ENCODE measurements around the gene GAGE12G. TPM values are rescaled to one million over a fixed set of nuclear protein-coding genes. Genes with fewer than 3 reads are reported as not detected.
"Not testable (repeated sequence)": the region's sequence is repeated elsewhere in the genome, so short reads cannot be mapped to it uniquely, and the experiment has no call there.

GAGE12G gene
- total RNA-seq: not detected

- DNase-seq; H3K36me3 Mint-ChIP-seq; H3K27me3 Mint-ChIP-seq; H3K27ac Mint-ChIP-seq; POLR2A ChIA-PET; H3K4me1 Mint-ChIP-seq (ENCODE audit: low read depth); H3K4me3 Mint-ChIP-seq; CTCF ChIA-PET; H3K9me3 Mint-ChIP-seq; intact Hi-C loops (cut with micrococcal nuclease): not testable (repeated sequence)
Observed at GRCh38 chrX:49570100-49570499, at the start of gene GAGE12G. GAGE12G (plus strand) TSS chrX:49570400; CDS start chrX:49571555, 1,155 bp downstream.

GRCh38 chrX:49531877-49532276 lies 38.3 kb upstream of the GAGE12G start, which contains the start of gene GAGE12C:
GAGE12C (plus strand) TSS chrX:49532177; CDS start chrX:49533332, 1,155 bp downstream.
- POLR2A ChIA-PET; intact Hi-C loops (cut with micrococcal nuclease); H3K4me3 Mint-ChIP-seq; DNase-seq; H3K9me3 Mint-ChIP-seq; H3K36me3 Mint-ChIP-seq; H3K27ac Mint-ChIP-seq; H3K4me1 Mint-ChIP-seq (ENCODE audit: low read depth); H3K27me3 Mint-ChIP-seq; CTCF ChIA-PET: not testable (repeated sequence)

- H3K27me3 Mint-ChIP-seq; H3K9me3 Mint-ChIP-seq; POLR2A ChIA-PET; H3K4me3 Mint-ChIP-seq; H3K36me3 Mint-ChIP-seq; intact Hi-C loops (cut with micrococcal nuclease); H3K27ac Mint-ChIP-seq; DNase-seq; H3K4me1 Mint-ChIP-seq (ENCODE audit: low read depth); CTCF ChIA-PET: not testable (repeated sequence)
Observed at GRCh38 chrX:49541433-49541832, 28.8 kb upstream of the GAGE12G start, which contains the start of gene GAGE12D. GAGE12D (plus strand) TSS chrX:49541733; CDS start chrX:49542888, 1,155 bp downstream.

- CTCF ChIA-PET; H3K27ac Mint-ChIP-seq; H3K4me3 Mint-ChIP-seq; POLR2A ChIA-PET; H3K4me1 Mint-ChIP-seq (ENCODE audit: low read depth); H3K27me3 Mint-ChIP-seq; DNase-seq; intact Hi-C loops (cut with micrococcal nuclease); H3K9me3 Mint-ChIP-seq; H3K36me3 Mint-ChIP-seq: not testable (repeated sequence)
Observed at GRCh38 chrX:49550989-49551388, 19.2 kb upstream of the GAGE12G start, which contains the start of gene GAGE12E. GAGE12E (plus strand) TSS chrX:49551289; CDS start chrX:49552444, 1,155 bp downstream.

- H3K27me3 Mint-ChIP-seq; CTCF ChIA-PET; DNase-seq; H3K4me3 Mint-ChIP-seq; H3K4me1 Mint-ChIP-seq (ENCODE audit: low read depth); POLR2A ChIA-PET; H3K27ac Mint-ChIP-seq; intact Hi-C loops (cut with micrococcal nuclease); H3K9me3 Mint-ChIP-seq; H3K36me3 Mint-ChIP-seq: not testable (repeated sequence)
Observed at GRCh38 chrX:49560542-49560941, 9.7 kb upstream of the GAGE12G start, which contains the start of gene GAGE12F. GAGE12F (plus strand) TSS chrX:49560842; CDS start chrX:49561997, 1,155 bp downstream.

DNA sequence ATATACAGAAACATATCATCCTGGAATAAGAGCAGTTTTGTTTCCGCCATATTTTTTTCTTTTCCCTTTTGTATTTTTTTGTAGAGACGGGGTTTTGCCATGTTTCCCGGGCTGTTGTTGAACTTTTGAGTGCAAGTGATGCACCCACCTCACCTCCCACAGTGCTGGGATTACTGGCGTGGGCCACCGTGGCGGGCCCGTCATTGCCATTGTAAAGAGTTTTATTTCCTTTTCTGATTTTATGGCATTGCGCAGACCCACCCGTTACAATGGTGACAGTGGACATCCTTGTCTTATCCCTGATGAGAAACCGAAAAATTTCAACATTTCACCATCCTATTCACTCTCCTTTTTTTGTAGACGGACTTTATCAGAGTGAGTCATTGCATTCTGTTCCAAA lies 1.5 kb upstream of the GAGE12G start:
- DNase-seq; H3K27ac Mint-ChIP-seq; H3K27me3 Mint-ChIP-seq; H3K4me1 Mint-ChIP-seq (ENCODE audit: low read depth); H3K4me3 Mint-ChIP-seq; intact Hi-C loops (cut with micrococcal nuclease); CTCF ChIA-PET; H3K36me3 Mint-ChIP-seq; POLR2A ChIA-PET; H3K9me3 Mint-ChIP-seq: not testable (repeated sequence)

- H3K27ac Mint-ChIP-seq; H3K4me3 Mint-ChIP-seq; DNase-seq; H3K4me1 Mint-ChIP-seq (ENCODE audit: low read depth); CTCF ChIA-PET; H3K9me3 Mint-ChIP-seq; POLR2A ChIA-PET; intact Hi-C loops (cut with micrococcal nuclease); H3K36me3 Mint-ChIP-seq; H3K27me3 Mint-ChIP-seq: not testable (repeated sequence)
Observed at GRCh38 chrX:49569152-49569551, 1.0 kb upstream of the GAGE12G start.

- H3K9me3 Mint-ChIP-seq; H3K4me3 Mint-ChIP-seq; H3K4me1 Mint-ChIP-seq (ENCODE audit: low read depth); H3K27ac Mint-ChIP-seq; POLR2A ChIA-PET; CTCF ChIA-PET; H3K27me3 Mint-ChIP-seq; H3K36me3 Mint-ChIP-seq; DNase-seq; intact Hi-C loops (cut with micrococcal nuclease): not testable (repeated sequence)
Observed at GRCh38 chrX:49579649-49580048, 9.4 kb downstream of the GAGE12G start, which contains the start of gene GAGE12H. GAGE12H (plus strand) TSS chrX:49579949; CDS start chrX:49581104, 1,155 bp downstream.

DNA sequence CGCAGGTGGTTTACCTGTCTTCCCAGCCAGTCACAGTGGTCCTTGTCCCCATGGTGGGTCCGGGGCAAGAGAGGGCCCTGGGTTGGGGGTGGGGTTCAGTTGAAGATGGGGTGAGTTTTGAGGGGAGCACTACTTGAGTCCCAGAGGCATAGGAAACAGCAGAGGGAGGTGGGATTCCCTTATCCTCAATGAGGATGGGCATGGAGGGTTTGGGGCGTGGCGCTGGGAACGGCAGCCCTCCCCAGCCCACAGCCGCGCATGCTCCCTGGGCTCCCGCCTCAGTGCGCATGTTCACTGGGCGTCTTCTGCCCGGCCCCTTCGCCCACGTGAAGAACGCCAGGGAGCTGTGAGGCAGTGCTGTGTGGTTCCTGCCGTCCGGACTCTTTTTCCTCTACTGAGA lies 19.0 kb downstream of the GAGE12G start, which contains the start of gene GAGE2A:
TSS of gene GAGE2A (plus strand) at position 301 of the 400 bp plus-strand sequence. CDS start 1,155 bp downstream, outside the sequence.
- H3K9me3 Mint-ChIP-seq; H3K4me1 Mint-ChIP-seq (ENCODE audit: low read depth); H3K36me3 Mint-ChIP-seq; intact Hi-C loops (cut with micrococcal nuclease); H3K27ac Mint-ChIP-seq; H3K27me3 Mint-ChIP-seq; POLR2A ChIA-PET; H3K4me3 Mint-ChIP-seq; DNase-seq; CTCF ChIA-PET: not testable (repeated sequence)

GRCh38 chrX:49589769-49590478 lies 19.7 kb downstream of the GAGE12G start:
- H3K4me3 Mint-ChIP-seq; H3K9me3 Mint-ChIP-seq; CTCF ChIA-PET; H3K36me3 Mint-ChIP-seq; POLR2A ChIA-PET; H3K4me1 Mint-ChIP-seq (ENCODE audit: low read depth); DNase-seq; H3K27ac Mint-ChIP-seq; intact Hi-C loops (cut with micrococcal nuclease); H3K27me3 Mint-ChIP-seq: not testable (repeated sequence)

GRCh38 chrX:49590488-49590887 lies 20.3 kb downstream of the GAGE12G start:
- H3K36me3 Mint-ChIP-seq; CTCF ChIA-PET; H3K9me3 Mint-ChIP-seq; POLR2A ChIA-PET; DNase-seq; H3K4me1 Mint-ChIP-seq (ENCODE audit: low read depth); H3K27me3 Mint-ChIP-seq; H3K27ac Mint-ChIP-seq; intact Hi-C loops (cut with micrococcal nuclease); H3K4me3 Mint-ChIP-seq: not testable (repeated sequence)

GRCh38 chrX:49598720-49599119 lies 28.5 kb downstream of the GAGE12G start, which contains the start of gene GAGE1:
GAGE1 (plus strand) TSS chrX:49599020; CDS start chrX:49600175, 1,155 bp downstream.
- H3K27ac Mint-ChIP-seq; intact Hi-C loops (cut with micrococcal nuclease); H3K4me3 Mint-ChIP-seq; POLR2A ChIA-PET; H3K9me3 Mint-ChIP-seq; H3K4me1 Mint-ChIP-seq (ENCODE audit: low read depth); CTCF ChIA-PET; H3K36me3 Mint-ChIP-seq; H3K27me3 Mint-ChIP-seq; DNase-seq: not testable (repeated sequence)

GRCh38 chrX:49610718-49611310 lies 40.6 kb downstream of the GAGE12G start:
- H3K4me3 Mint-ChIP-seq: no peak overlapping the region
- H3K9me3 Mint-ChIP-seq: no peaks in the 10 kb centered on the region
- no peaks in the 10 kb centered on the region for H3K4me1 Mint-ChIP-seq (ENCODE audit: low read depth)
- no peak overlapping the region for H3K27ac Mint-ChIP-seq
- H3K36me3 Mint-ChIP-seq: no peaks in the 10 kb centered on the region
- no peak for DNase-seq
- intact Hi-C loops (cut with micrococcal nuclease): no loop called here
- ChIA-PET POLR2A (no interaction called here), CTCF (no interaction called here)
- no peaks in the 10 kb centered on the region for H3K27me3 Mint-ChIP-seq
